Ishikawa (cell line): ENCODE data around the gene PUSL1.

Source experiments
- CEBPB ChIP-seq: IDR thresholded peaks from 2 replicates; pipeline ENCODE4 v1.6.1; 2012
- CREB1 ChIP-seq: IDR thresholded peaks from 2 replicates; pipeline ENCODE4 v1.6.1; 2012; ENCODE audit warnings: low read depth
- EGR1 ChIP-seq: IDR thresholded peaks from 2 replicates; pipeline ENCODE4 v1.6.1; 2012
- EP300 ChIP-seq: IDR thresholded peaks from 2 replicates; pipeline ENCODE4 v1.6.1; 2012; ENCODE audit warnings: borderline replicate concordance
- FOXM1 ChIP-seq: IDR thresholded peaks from 2 replicates; pipeline ENCODE4 v1.6.1; 2012; ENCODE audit warnings: low read depth, borderline replicate concordance
- NFIC ChIP-seq: IDR thresholded peaks from 2 replicates; pipeline ENCODE4 v1.6.1; 2012
- RAD21 ChIP-seq: IDR thresholded peaks from 2 replicates; pipeline ENCODE4 v1.6.1; 2012; ENCODE audit warnings: low read depth
- REST ChIP-seq: IDR thresholded peaks from 2 replicates; pipeline ENCODE4 v1.6.1; 2012; ENCODE audit warnings: low read depth, mild to moderate bottlenecking
- TAF1 ChIP-seq: IDR thresholded peaks from 2 replicates; pipeline ENCODE4 v1.6.1; 2012; ENCODE audit warnings: low read depth, mild to moderate bottlenecking
- TCF12 ChIP-seq: IDR thresholded peaks from 2 replicates; pipeline ENCODE4 v1.6.1; 2012; ENCODE audit warnings: low read depth
- TEAD4 ChIP-seq: IDR thresholded peaks from 2 replicates; pipeline ENCODE4 v1.6.1; 2012
- USF1 ChIP-seq: IDR thresholded peaks from 2 replicates; pipeline ENCODE4 v1.6.1; 2012
- YY1 ChIP-seq: IDR thresholded peaks from 2 replicates; pipeline ENCODE4 v1.6.1; 2012; ENCODE audit warnings: low read depth
- ZBTB7A ChIP-seq: IDR thresholded peaks from 2 replicates; pipeline ENCODE4 v1.6.1; 2012; ENCODE audit warnings: low read depth
- TF ChIP-seq, protein P1 (sequence below): IDR thresholded peaks from 2 replicates; pipeline ENCODE4 v1.6.1; 2012

PUSL1 gene

GRCh38 chr1:1342584-1343115 is 34.3 kb downstream of the PUSL1 start:
- TF ChIP-seq EP300 (no peak), CEBPB (no peak), CREB1 (no peak), FOXM1 (no peak), TCF12 (no peak), TAF1 (no peak), ZBTB7A (no peak), TEAD4 (no peak), EGR1 (no peak), USF1 (no peak), RAD21 (no peak)
- TF ChIP-seq, protein P1, sequence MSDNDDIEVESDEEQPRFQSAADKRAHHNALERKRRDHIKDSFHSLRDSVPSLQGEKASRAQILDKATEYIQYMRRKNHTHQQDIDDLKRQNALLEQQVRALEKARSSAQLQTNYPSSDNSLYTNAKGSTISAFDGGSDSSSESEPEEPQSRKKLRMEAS, result no peak

- TF ChIP-seq EP300 (no peak), EGR1 (no peak), TEAD4 (no peak), ZBTB7A (no peak), CEBPB (no peak), TCF12 (no peak), CREB1 (no peak), TAF1 (no peak), REST (no peak), NFIC (no peak), USF1 (no peak), RAD21 (no peak), YY1 (no peak), FOXM1 (no peak)
- TF ChIP-seq, protein P1, result no peak
These were observed 35.5 kb downstream of the PUSL1 start for GRCh38 chr1:1343811-1344421.

DNA sequence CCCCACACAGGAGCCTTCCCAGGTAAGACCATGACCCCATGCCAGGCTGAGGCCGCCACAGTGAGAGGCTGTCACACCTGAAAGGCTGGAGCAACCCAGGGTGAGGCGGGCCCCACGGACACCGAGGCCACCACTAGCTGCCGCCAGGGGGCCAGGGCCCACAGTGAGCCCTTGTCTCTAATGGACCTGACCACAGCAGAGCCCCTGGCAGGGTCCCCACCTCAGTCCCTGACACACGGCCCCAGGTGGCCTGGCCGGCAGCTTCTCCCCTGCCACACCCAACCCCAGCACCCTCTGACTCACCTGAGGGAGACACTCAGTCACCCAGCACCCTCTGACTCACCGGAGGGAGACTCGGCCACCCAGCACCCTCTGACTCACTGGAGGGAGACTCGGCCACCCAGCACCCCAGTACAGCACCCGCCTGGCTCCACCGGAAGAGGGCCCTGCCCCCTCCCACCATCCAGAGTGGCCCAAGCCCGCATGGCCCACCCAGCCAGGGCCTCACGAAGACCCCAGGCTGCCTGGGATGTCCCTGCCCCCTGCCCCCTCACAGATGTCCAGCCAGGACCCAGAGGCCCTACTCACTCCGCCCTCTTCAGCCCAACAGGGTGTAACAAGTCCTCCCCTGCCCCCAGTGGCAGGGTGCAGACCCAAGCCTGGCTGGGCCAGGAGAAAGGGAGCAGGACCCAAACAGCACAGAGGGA is 36.4 kb downstream of the PUSL1 start:
- TF ChIP-seq ZBTB7A, result peak; percentile 68
- peak; percentile 64 for TF ChIP-seq TCF12
- no peak for TF ChIP-seq EGR1
- no peak for TF ChIP-seq TAF1

DNA sequence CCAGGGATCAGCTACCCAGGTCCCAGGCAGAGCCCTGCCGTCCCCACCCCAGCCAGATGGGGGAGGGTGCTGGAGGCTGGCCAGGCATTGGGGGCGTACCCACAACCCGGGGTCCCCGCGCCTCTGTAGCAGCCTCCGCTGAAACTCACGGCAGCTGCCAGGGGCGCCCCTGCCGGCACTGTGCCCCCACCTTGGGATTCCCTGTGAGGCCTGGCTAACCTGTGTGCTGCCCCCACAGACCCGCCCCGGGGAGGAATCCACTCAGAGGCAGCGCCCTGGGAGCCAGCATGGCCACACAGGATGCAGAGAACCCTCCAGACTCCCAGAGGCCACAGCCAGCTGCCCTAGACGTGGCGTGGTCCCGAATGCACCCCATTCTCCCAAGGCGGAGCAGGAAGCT is 37.0 kb downstream of the PUSL1 start:
- TF ChIP-seq EP300 (no peak), ZBTB7A (0 out of 2 replicates have a peak, but pooled peaks have one; percentile 19), USF1 (no peak), FOXM1 (no peak), RAD21 (no peak), YY1 (no peak)

DNA sequence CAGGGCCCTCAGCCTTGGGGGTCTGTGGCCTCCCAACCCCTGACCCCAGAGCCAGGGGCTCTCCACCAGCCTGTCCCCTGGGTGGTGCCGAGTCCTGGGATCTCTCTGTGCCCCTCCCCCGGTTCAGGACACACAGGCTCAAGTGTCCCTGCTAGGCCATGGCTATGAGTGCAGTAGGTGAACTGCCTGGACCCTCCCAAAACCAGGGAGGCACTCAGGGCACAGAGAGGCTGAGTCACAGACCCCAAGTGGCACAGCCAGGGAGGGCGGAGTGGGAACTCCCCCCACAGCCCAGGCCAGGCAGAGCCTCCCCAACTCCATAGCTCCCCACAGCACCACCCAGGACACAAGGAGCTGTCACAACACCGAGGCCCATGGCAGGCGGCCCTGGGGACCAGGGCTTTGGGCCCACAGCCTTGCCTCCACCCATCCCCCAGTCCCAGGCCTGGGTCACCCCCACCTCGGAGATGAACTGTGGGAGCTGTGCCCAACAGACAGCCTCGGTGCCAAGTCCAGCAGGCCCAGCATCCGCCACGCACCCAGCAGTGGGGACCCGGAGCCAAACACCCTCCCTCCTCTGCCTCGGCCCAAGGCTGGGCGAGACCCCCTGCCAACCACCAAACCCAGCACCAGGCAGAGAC is 37.6 kb downstream of the PUSL1 start:
- TF ChIP-seq, protein P1, result no peak
- TF ChIP-seq YY1 (no peak), NFIC (no peak), CEBPB (no peak), FOXM1 (no peak), TAF1 (no peak)

- no peak for TF ChIP-seq RAD21
- TF ChIP-seq TEAD4, result no peak
- TF ChIP-seq TCF12, result no peak
- TF ChIP-seq, protein P1, result no peak
- no peak for TF ChIP-seq TAF1
- no peak for TF ChIP-seq CEBPB
These were observed 38.1 kb downstream of the PUSL1 start for GRCh38 chr1:1346501-1346890.
